Adrenal gland (tissue), 12 donors: ENCODE data around the gene CHRNB4. TPM values are rescaled to one million over a fixed set of nuclear protein-coding genes. Genes with fewer than 3 reads are reported as not detected.

Experiments
- DNase-seq, 7 donors: peaks; one replicate each; pipeline ENCODE4 v3.0.0-alpha.2; 2019 to 2020
- H3K27ac ChIP-seq, 5 donors: fragments of 200-600 bp; sonication (generic) in 4 of 5; 1 replicate in 3 of 5; 2 replicates in 2 of 5; pipeline versions ENCODE4 v1.5.1 to v1.8.0; 2016 to 2020; ENCODE audit warnings: mild to moderate bottlenecking in 1 of 5
- H3K27me3 ChIP-seq: fragments of 200-600 bp; 2 replicates; pipeline ENCODE4 v1.8.0; 2021
- H3K36me3 ChIP-seq, 2 donors: fragments of 200-600 bp; replicated peaks in 1 of 2; 1 replicate in 1 of 2; 2 replicates in 1 of 2; pipeline versions ENCODE4 v1.5.1 to v1.8.0; 2018 to 2022
- H3K4me1 ChIP-seq, 2 donors: fragments of 200-600 bp; replicated peaks in 1 of 2; 1 replicate in 1 of 2; 2 replicates in 1 of 2; pipeline versions ENCODE4 v1.5.1 to v1.8.0; 2018 to 2021
- H3K4me3 ChIP-seq, 4 donors: fragments of 200-600 bp; sonication (generic) in 3 of 4; one replicate each; pipeline ENCODE4 v1.5.1; 2016 to 2018
- H3K9me3 ChIP-seq, 3 donors: fragments of 200-600 bp; sonication (generic) in 1 of 3; replicated peaks in 1 of 3; 1 replicate in 2 of 3; 2 replicates in 1 of 3; pipeline versions ENCODE4 v1.5.1 to v1.8.0; 2016 to 2021
- POLR2A ChIP-seq, 2 donors: fragments of 450-650 bp; IDR thresholded peaks; one replicate each; pipeline ENCODE4 v1.6.1; 2017; ENCODE audit warnings: antibody characterized with exemption in 2 of 2, mild to moderate bottlenecking in 2 of 2, moderate library complexity in 1 of 2
- WGBS, 4 donors: extraction: QIAGEN DNeasy Blood & Tissue Kit in 2 of 4; methylation state at CpG; one replicate each; pipeline versions ENCODE4 v1.1.5 to v1.1.7; 2013 to 2017; 5-methylcytosine and 5-hydroxymethylcytosine counted together
- intact Hi-C, 2 donors: fragments of 100-400 bp; cut with DNase I; formaldehyde crosslinking; loops; one replicate each; pipeline versions ENCODE4 v1.14.1 to v1.15.0; 2022 to 2023
- polyA plus RNA-seq, 3 donors: library from polyadenylated mRNA; stranded (reverse); fragments of 200-250 nt in 2 of 3; fragments of 350-450 nt in 1 of 3; fragmentation: Illumina TruSeq in 1 of 3; extraction: RNeasy Lipid Tissue Mini Kit (QIAGEN cat#74804) in 1 of 3; gene quantifications; one replicate each; pipeline ENCODE4 v1.2.3, GENCODE V29; 2013 to 2014
- total RNA-seq, 9 donors: library from RNA; depleted of rRNA in 4 of 9; stranded (reverse); fragments of >200 nt in 4 of 9; fragments of 120-200 nt in 1 of 9; fragmentation: NEBNext Ultra II Directional in 1 of 9; extraction: Animal tissue kit (Norgen Biotek cat#: 25700) in 1 of 9; gene quantifications; one replicate each; pipeline versions ENCODE4 v1.1.0 to v1.2.4, GENCODE V29; 2013 to 2023
- TF ChIP-seq, protein P1 (sequence below), 6 experiments: fragments of 450-650 bp in 4 of 6; fragments of 200-600 bp in 2 of 6; sonication (generic) in 1 of 6; IDR thresholded peaks; 1 replicate in 5 of 6; 2 replicates in 1 of 6; pipeline versions ENCODE4 v1.5.1 to v1.8.0; 2016 to 2021; ENCODE audit warnings: antibody characterized with exemption in 6 of 6, mild to moderate bottlenecking in 2 of 6, moderate library complexity in 1 of 6
- donor health status: healthy with polysubstance abuse.
- donor health status: Bipolar disorder and iron deficiency.
- donor health status: DM: yes; HTN: yes; CAD: no.
- donor health status: DM: no; HTN: no; CAD: no.
- donor health status: DM: no; HTN: no; CAD: no.
- donor health status: DM: yes; HTN: yes; CAD: no.

CHRNB4 gene
- total and polyA plus RNA-seq, 12 donors, result 0.24 to 5.7 (median 1.2) TPM

DNA sequence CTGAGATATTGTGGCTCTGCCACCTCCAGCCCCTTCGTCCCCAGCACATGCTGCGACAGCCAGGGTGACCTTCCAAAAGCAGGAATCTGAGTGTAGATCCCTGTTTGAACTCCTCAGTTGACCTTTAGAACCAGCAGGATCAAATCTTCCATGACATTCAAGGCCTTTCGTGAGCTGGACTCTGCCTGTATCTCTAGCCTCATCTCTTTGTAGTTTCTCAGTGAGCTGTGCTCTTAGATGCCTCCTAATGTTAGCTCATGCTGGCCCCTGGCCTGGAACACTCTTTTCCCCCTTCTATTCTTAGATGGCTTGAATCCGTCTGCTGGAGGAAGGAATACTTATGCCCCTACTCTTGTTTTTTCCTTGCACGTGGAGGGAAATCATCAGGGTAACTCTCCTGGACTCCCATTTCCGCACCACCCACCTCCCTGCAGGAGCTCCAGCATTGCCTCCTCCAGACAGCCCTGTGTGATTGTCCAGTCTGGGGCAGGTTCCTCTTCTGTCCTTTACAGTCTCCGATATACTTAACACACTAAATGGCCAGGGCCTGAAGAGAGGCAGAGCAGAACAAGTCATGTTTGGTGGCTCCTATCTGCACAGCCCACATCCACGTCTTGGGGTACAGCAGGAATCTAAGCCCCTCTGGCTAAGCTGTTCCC lies 26.7 kb upstream of the CHRNB4 start:
- WGBS, 4 donors, result 58 to 65% (median 62%) methylated on average over 8 of the region's 8 CpGs
- no peaks in the 10 kb centered on the region for H3K36me3 ChIP-seq
- no peaks in the 10 kb centered on the region for H3K9me3 ChIP-seq
- intact Hi-C loops, result no loop called here
- peak in 4 of 7 donors; percentile 7 to 42 (median 27) for DNase-seq
- peak overlapping the region in 1 of 5 donors; percentile 35 for H3K27ac ChIP-seq
- H3K4me3 ChIP-seq, result no peak overlapping the region
- TF ChIP-seq, protein P1, sequence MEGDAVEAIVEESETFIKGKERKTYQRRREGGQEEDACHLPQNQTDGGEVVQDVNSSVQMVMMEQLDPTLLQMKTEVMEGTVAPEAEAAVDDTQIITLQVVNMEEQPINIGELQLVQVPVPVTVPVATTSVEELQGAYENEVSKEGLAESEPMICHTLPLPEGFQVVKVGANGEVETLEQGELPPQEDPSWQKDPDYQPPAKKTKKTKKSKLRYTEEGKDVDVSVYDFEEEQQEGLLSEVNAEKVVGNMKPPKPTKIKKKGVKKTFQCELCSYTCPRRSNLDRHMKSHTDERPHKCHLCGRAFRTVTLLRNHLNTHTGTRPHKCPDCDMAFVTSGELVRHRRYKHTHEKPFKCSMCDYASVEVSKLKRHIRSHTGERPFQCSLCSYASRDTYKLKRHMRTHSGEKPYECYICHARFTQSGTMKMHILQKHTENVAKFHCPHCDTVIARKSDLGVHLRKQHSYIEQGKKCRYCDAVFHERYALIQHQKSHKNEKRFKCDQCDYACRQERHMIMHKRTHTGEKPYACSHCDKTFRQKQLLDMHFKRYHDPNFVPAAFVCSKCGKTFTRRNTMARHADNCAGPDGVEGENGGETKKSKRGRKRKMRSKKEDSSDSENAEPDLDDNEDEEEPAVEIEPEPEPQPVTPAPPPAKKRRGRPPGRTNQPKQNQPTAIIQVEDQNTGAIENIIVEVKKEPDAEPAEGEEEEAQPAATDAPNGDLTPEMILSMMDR (IDR thresholded peaks at IDR 0.05), result no peak
- TF ChIP-seq POLR2A (IDR thresholded peaks at IDR 0.05), result no peak
- H3K4me1 ChIP-seq, result peaks cover 0 to 12% of the 10 kb centered on the region in 2 donors
- no peaks in the 10 kb centered on the region for H3K27me3 ChIP-seq

DNA sequence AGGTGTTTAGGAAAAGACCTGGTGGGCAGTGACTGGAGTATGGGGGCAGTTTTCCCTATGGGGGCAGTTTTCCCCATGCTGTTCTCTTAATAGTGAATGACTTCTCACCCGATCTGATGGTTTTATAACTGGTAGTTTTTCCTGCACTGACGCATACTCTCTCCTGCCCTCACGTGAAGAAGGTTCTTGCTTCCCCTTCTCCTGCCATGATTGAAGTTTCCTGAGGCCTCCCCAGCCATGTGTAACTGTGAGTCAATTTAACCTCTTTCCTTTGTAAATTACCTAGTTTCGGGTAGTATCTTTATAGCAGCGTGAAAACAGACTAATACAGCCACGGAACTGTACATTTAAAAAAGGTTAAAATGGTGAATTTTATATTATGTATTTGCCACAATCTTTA lies 25.0 kb upstream of the CHRNB4 start:
- 89 to 95% (median 93%) methylated on average over 6 of the region's 6 CpGs for WGBS, 4 donors
- DNase-seq, result no peak

DNA sequence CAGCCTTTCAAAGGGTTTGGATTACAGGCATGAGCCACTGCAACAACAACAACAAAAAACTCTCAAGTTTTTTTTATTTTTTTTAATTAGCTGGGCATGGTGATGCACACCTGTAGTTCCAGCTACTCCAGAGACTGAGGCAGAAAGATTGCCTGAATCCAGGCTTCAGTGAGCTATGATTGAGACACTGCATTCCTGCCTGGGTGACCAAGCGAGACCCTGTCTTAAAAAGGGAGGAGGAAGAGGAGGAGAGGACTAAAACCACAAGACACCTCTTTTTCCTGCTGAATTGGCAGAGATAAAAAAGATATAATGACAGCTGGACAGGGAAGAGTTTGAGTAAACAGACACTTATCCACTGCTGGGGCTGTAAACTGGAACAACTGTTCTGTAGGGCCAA lies 22.7 kb upstream of the CHRNB4 start:
- no peak overlapping the region for H3K4me3 ChIP-seq
- no peak for TF ChIP-seq POLR2A (IDR thresholded peaks at IDR 0.05)
- TF ChIP-seq, protein P1 (IDR thresholded peaks at IDR 0.05), result no peak
- intact Hi-C loops, result no loop called here
- WGBS, 4 donors, result 77 to 94% (median 82%) methylated on average over 1 of the region's 1 CpG
- H3K4me1 ChIP-seq, result no peaks in the 10 kb centered on the region
- no peaks in the 10 kb centered on the region for H3K36me3 ChIP-seq
- no peaks in the 10 kb centered on the region for H3K27me3 ChIP-seq
- DNase-seq, result no peak
- H3K27ac ChIP-seq, result no peak overlapping the region
- H3K9me3 ChIP-seq, result no peaks in the 10 kb centered on the region

More for the DNA sequence above, 25.0 kb upstream of the CHRNB4 start:
- TF ChIP-seq, protein P1 (IDR thresholded peaks at IDR 0.05), result no peak
- no peak for TF ChIP-seq POLR2A (IDR thresholded peaks at IDR 0.05)
- H3K36me3 ChIP-seq, result no peaks in the 10 kb centered on the region
- no peaks in the 10 kb centered on the region for H3K27me3 ChIP-seq
- H3K4me3 ChIP-seq, result no peak overlapping the region
- H3K27ac ChIP-seq, result no peak overlapping the region
- H3K9me3 ChIP-seq, result no peaks in the 10 kb centered on the region
- intact Hi-C loops, result no loop called here
- no peaks in the 10 kb centered on the region for H3K4me1 ChIP-seq

DNA sequence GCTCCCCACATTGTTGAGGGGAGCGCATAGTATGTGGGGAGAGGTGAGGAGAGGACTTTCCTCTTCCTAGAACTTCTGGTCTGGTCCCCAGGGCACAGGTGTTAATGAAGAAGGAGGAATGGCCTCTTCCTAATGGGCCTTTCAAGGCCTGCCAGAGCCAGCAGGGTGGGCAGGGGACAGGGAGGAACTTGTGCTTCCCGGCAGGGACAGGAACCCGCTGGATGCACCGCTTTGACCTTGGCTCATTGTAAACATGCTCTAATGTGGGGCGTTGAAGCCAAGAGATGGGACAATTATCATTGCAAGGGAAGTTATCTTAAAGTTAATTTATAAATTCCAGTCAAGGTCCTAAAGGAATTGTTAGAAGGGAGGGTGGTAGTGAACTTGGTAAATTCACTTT lies 21.0 kb upstream of the CHRNB4 start:
- intact Hi-C loops, result no loop called here
- WGBS, 4 donors, result 45 to 54% (median 49%) methylated on average over 5 of the region's 5 CpGs
- Histone ChIP-seq H3K27ac (no peak overlapping the region), H3K4me1 (no peaks in the 10 kb centered on the region), H3K9me3 (no peaks in the 10 kb centered on the region), H3K4me3 (no peak overlapping the region), H3K36me3 (no peaks in the 10 kb centered on the region), H3K27me3 (no peaks in the 10 kb centered on the region)
- no peak for DNase-seq
- TF ChIP-seq, protein P1 (IDR thresholded peaks at IDR 0.05), result no peak
- TF ChIP-seq POLR2A (IDR thresholded peaks at IDR 0.05), result no peak
